Upper lobe of left lung (tissue), 4 donors: Measurements from ENCODE around the gene METTL25B.

Source experiments
- CTCF ChIP-seq, 6 experiments: fragments of 450-650 bp in 4 of 6; fragments of 200-600 bp in 2 of 6; sonication (generic) in 2 of 6; IDR thresholded peaks; one replicate each; pipeline ENCODE4 v1.5.1; 2016 to 2019; ENCODE audit warnings: antibody characterized with exemption in 6 of 6
- EP300 ChIP-seq, 4 donors: sonication (generic); formaldehyde crosslinking; IDR thresholded peaks; one replicate each; pipeline ENCODE4 v1.5.1; 2017; ENCODE audit warnings: antibody characterized with exemption in 4 of 4, control low read depth in 2 of 4
- POLR2A ChIP-seq, 4 donors: fragments of 450-650 bp; IDR thresholded peaks; one replicate each; pipeline ENCODE4 v1.5.1; 2016 to 2017; ENCODE audit warnings: antibody characterized with exemption in 4 of 4, mild to moderate bottlenecking in 2 of 4
- POLR2AphosphoS5 ChIP-seq, 2 donors: sonication (generic); formaldehyde crosslinking; IDR thresholded peaks; one replicate each; pipeline ENCODE4 v1.5.1; 2017; ENCODE audit warnings: antibody characterized with exemption in 2 of 2

GRCh38 chr1:156705918-156706656 lies 22.2 kb upstream of the METTL25B start:
- TF ChIP-seq POLR2A (IDR thresholded peaks at IDR 0.05) (no peak), CTCF (IDR thresholded peaks at IDR 0.05) (peak; percentile 66 to 83 (median 72)), POLR2AphosphoS5 (IDR thresholded peaks at IDR 0.05) (no peak), EP300 (IDR thresholded peaks at IDR 0.05) (no peak)
